A549 treated with CORT108297 at 1 μM for 4 hours (cell line): ENCODE results near the gene USP36. TPM values are rescaled to one million over a fixed set of nuclear protein-coding genes. Genes with fewer than 3 reads are reported as not detected.

Experiments
- total RNA-seq: library from RNA; stranded (reverse); fragments of 200-300 nt; extraction: Qiagen RNA extraction; gene quantifications from 5 replicates; pipeline ENCODE4 v1.2.3, GENCODE V29; 2022

USP36 gene
- 50.5 to 64.7 TPM (median 58.8 TPM) in 5 replicates for total RNA-seq

DNA sequence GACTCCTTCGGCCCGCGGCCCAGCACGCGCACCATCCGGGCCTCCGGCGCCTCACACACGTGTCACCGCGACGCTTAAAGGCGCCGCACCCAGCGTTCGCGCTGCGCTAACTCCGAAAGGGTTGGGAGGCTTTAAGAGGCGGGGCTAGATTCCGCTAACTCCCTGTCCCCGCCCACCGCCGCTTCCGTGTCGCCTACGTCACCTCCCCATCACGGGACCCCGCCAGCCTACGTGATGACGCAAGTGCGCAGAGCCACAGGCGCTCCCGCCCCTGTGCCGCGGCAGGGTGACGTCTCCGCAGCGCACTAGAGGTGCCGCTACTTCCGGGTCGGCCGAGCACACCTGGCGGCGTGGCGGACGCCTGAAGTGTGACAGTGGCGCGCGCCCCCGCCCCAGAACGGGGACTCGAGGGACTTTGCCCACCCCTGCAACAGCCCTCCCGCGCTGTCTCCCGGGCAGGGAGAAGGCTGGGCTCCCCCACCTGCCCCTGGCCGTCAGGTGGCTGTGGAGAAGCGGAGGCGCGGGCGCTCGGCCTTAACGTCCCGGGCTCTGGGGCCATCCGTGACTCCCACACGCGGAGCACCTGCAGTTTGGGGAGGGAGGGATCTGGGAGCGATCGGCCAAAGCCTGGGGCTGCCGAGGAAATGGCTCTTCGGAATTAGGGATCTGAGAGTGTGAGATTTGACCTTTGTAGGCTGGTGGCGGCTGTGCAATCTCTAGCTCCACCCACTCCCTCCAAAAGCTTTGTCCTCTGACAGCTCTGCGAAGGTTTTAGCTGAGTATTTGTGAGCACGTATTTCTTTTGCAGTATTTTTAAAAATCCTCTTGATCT lies at the start of gene USP36:
TSS of gene USP36 (minus strand) at position 35 of the 832 bp plus-strand sequence. CDS start 4,451 bp downstream, outside the sequence.

DNA sequence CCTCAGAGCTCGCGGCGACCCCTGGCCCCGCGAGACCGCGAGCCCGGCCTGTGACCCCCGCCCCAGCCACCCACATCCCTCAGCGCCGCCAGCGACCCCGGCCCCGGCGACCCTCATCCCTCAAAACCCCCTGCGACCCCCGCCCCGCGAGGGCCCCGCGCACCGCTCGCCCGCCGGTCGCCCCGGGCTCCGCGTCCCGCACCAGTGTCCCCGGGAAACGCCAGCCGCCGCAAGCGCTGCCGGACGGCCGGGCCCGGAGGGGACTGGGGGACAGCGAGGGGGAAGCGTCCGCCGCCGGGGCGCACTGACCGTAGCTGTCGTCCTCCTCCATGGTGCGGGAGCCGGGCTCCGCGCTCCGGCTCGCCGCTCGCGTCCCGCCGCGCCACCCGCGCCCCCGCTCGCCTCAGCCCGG lies 58.7 kb downstream of the USP36 start, which contains the start of gene CYTH1:
TSS of gene CYTH1 (minus strand) at position 381 of the 412 bp plus-strand sequence. CDS start at position 331, 50 bp downstream.

Other genes starting within 250 kb of the USP36 start
- 48.9 to 60.7 TPM (median 52.0 TPM) in 5 replicates for gene CYTH1, start 58.5 kb downstream of the USP36 start, total RNA-seq
- gene CEP295NL, start 62.4 kb upstream of the USP36 start, total RNA-seq: 0.36 to 0.55 TPM (median 0.49 TPM) in 5 replicates
- gene TIMP2, start 84.6 kb upstream of the USP36 start, total RNA-seq: 185 to 241 TPM (median 206 TPM) in 5 replicates
- 74.5 to 89.6 TPM (median 82.6 TPM) in 5 replicates for gene LGALS3BP, start 139.1 kb upstream of the USP36 start, total RNA-seq
- gene CANT1, start 168.9 kb upstream of the USP36 start, total RNA-seq: 83.1 to 88.4 TPM (median 83.9 TPM) in 5 replicates
- 35.8 to 45.3 TPM (median 40.2 TPM) in 5 replicates for gene C1QTNF1, start 183.4 kb upstream of the USP36 start, total RNA-seq
- gene ENGASE, start 234.0 kb upstream of the USP36 start, total RNA-seq: 13.0 to 27.2 TPM (median 20.6 TPM) in 5 replicates